Breast epithelium (tissue), 3 donors: ENCODE results near the gene PKDREJ.

Experiments used
- POLR2A ChIP-seq: fragments of 450-650 bp; IDR thresholded peaks from one replicate; pipeline ENCODE4 v1.6.1; 2016; ENCODE audit warnings: antibody characterized with exemption, mild to moderate bottlenecking, moderate library complexity
- TF ChIP-seq, protein P1 (sequence below), 3 donors: fragments of 450-650 bp; IDR thresholded peaks; one replicate each; pipeline ENCODE4 v1.5.1; 2016 to 2017; ENCODE audit warnings: antibody characterized with exemption in 3 of 3, mild to moderate bottlenecking in 3 of 3, moderate library complexity in 3 of 3

DNA sequence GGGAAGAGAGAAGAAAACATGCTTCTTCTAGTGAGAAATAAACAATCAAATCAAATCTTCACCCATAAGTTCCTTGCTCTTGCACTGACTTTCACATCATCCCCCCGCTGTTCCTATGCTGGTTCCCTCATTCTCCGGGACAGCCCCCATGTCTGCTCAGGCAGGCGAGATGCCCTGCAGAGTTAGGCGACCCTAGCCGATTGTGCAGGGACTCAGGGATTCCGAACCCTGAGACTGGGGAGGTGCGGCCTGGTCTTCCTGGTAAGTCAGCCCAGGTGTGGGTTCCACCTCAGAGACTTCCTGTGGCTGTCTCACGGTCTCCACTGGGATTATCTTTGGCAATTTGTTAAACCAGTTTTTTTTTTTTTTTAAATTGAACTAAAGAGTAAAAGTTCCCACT lies 11.2 kb upstream of the PKDREJ start:
- TF ChIP-seq, protein P1, sequence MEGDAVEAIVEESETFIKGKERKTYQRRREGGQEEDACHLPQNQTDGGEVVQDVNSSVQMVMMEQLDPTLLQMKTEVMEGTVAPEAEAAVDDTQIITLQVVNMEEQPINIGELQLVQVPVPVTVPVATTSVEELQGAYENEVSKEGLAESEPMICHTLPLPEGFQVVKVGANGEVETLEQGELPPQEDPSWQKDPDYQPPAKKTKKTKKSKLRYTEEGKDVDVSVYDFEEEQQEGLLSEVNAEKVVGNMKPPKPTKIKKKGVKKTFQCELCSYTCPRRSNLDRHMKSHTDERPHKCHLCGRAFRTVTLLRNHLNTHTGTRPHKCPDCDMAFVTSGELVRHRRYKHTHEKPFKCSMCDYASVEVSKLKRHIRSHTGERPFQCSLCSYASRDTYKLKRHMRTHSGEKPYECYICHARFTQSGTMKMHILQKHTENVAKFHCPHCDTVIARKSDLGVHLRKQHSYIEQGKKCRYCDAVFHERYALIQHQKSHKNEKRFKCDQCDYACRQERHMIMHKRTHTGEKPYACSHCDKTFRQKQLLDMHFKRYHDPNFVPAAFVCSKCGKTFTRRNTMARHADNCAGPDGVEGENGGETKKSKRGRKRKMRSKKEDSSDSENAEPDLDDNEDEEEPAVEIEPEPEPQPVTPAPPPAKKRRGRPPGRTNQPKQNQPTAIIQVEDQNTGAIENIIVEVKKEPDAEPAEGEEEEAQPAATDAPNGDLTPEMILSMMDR (IDR thresholded peaks at IDR 0.05): no peak
- TF ChIP-seq POLR2A: no peak
